Activated naive CD4-positive, alpha-beta T cell treated with Interleukin-2 at 50 U/mL for 16 hours (primary cell): ENCODE measurements around the gene ARSD.
"Not testable (repeated sequence)": the region's sequence is repeated elsewhere in the genome, so short reads cannot be mapped to it uniquely, and the experiment has no call there.

Experiments
- DNase-seq: peaks from one replicate; pipeline ENCODE4 v3.0.0-alpha.2; 2020

ARSD gene

GRCh38 chrX:2890536-2891460 lies 38.3 kb downstream of the ARSD start:
- not testable (repeated sequence) for DNase-seq

DNA sequence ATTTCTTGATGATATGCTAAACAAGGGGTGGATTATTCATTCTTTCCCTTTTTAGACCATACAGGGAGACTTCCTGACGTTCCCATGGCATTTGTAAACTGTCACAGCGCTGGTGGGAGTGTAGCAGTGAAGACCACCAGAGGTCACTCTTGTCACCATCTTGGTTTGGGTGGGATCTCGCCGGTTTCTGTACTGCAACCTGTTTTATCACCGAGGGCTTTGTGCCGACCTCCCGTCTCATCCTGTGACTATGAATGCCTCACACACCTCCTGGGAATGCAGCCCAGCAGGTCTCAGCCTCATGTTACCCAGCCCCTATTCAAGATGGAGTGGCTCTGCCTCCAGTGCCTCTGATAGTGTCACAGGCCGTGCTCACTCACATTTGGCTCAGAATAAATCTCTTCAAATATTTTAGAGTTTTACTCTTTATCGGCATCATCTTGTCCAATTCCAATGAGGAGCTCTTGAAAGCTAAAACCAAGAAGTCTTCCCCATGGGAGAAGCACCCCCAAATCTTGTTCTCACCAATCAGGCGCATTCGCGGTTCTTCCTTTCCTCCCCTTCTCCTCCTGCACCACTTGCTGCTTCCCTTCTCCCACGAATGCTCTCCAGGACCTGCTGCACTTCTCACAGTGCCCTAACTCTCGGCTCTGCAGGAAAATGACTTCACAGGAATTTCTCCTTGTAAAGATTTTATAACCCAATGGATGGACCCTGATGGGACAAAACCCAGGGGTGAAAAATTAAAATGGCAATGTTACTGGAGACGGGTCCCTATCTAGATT lies 39.2 kb downstream of the ARSD start:
- DNase-seq, result not testable (repeated sequence)

DNA sequence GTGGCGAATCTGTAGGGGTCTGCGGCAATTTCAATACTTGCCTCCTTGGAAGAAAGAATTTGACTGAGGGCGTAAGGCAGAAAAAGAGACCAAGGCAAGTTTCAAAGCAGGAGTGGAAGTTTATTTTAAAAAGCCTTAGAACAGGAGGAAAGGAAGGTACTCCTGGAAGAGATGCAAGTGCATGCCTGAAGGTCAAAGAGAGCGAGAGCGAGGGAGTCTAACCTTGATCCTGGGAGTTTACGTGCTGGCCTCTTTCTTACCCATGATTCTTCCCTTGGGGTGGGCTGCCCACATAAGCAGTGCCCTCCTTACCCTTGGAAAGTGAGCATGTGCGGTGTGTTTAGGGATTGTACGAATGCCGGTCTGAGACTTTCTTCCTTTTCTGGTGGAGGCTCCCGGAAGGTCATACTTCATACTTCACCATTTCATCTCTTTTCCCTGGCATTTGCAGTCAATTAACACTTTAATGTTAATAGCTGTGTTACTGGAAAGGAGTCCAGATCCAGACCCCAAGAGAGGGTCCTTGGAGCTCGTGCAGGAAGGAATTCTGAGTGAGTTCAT lies 40.0 kb downstream of the ARSD start:
- no peak for DNase-seq

DNA sequence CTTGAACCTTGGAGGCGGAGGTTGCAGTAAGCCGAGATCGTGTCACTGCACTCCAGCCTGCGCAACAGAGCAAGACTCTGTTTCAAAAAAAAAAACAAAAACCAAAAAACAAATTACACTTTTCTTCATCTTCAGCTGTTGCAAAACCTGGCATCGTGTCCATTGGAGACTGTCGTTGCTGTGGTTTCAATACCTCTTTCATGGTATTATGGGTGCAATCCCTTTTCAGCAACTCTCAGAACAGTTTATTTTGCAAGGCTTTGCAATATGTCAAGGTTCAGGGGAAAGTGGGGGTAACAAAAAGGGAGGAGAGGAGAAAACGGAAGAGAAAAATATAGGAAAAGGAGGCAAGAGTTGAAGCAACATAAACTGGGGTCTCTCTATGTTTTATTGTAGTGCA lies 40.8 kb downstream of the ARSD start:
- no peak for DNase-seq

- no peak for DNase-seq
Observed at GRCh38 chrX:2883770-2884169, 45.4 kb downstream of the ARSD start.

DNA sequence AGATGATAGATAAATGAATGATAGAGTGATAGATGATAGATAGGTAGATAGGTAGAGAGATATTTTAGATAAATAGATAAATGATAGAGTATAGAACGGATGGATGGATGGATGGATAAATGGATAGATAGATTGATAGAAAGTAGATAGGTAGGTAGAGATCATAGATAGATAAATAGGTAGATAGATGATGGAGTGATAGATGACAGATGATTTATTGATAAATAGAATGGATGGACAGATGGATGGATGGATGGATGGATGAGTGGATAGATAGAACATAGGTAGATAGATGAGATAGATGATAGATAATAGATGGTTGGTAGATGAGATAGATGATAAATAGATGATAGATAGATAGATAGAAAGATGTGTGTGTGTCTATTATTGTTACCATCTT lies 49.5 kb downstream of the ARSD start:
- no peak for DNase-seq

DNA sequence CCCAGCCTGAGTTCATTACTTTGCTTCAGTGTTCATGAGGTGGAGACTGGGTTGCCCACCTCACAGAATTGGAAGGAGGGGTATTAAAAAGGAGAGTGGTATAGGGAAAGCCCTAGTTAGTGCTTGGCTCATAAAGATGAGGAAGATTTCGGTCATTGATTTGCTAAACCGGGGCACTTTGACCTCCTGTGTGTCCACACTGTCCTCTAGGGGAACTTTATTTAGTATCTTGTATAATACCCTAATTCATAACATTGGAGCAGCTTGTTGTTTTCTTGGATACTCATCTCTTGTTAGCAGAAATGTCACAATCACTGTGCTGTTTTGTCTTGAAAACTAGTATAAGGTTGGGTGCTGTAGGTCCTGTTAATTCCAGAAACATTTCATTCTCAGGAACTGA lies 50.6 kb downstream of the ARSD start:
- DNase-seq, result no peak

DNA sequence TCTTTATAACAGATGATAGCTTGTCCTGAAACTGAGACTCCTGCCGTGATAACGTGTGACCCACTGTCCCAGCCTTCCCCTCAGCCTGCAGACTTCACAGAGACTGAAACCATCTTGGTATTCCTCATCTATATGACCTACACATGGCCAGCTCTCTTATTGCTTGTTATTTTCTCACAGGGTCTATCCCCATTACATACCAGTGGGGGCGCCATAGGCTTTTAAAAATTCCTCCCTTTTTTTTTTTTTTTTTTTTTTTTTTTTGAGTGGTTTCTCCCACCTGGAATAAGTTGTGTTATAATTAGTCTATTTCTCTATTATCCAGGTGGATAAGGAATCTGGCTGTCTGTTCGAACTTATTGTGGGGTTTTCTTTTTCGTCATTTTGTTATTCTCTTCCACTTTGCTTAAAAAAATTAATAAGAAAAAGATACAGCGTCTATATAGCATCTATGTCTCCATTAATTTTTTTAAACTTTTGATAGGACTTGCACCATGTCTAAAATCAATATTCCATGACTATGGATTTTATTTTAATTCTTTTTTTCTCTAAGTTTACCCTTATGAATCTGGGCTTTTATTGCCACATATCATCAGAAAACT lies 53.2 kb downstream of the ARSD start:
- DNase-seq, result no peak

- DNase-seq, result no peak
Observed at GRCh38 chrX:2875136-2875481, 54.0 kb downstream of the ARSD start.

GRCh38 chrX:2874222-2875135 lies 54.7 kb downstream of the ARSD start:
- DNase-seq, result no peak

GRCh38 chrX:2872671-2873277 lies 56.4 kb downstream of the ARSD start:
- no peak for DNase-seq

GRCh38 chrX:2871831-2872230 lies 57.3 kb downstream of the ARSD start:
- no peak for DNase-seq

DNA sequence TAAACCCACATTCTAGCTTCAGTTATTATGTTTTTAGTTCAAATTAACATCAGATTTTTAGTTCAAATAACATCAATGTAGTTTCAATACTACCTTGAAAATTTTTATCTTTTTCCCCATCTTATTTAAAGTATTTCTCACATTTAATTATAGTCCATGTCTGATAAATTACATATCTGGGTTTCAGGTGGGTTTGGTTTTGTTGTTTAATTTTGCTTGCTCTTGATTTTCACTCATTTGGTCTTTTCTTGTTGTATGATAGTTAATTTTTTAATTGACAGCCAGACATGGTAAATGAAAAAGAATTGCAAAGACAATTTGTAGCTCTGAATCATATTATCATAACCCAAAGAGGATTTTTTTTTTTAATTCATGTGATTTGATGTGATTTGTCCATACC lies 58.5 kb downstream of the ARSD start:
- DNase-seq, result no peak

DNA sequence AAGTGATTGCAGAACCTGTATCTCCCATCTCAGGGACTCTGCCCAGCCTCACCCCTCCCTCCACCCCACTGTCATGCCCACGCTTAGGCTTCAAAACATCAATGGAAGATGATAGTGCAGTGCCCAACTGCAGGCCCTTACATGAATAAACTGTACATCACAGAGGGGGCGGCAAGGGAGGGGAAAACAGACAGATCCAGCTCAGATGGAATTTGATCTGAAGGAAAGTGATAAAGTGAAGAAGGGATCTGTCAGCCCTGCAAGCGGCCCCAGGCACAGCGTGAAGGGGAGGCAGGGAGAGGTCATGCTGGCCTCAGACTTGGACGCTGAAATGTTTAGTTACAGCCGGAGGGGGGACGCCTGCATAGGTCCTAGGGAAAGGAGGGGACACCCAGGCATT lies 61.9 kb downstream of the ARSD start:
- DNase-seq, result no peak

GRCh38 chrX:2863646-2864045 lies 65.5 kb downstream of the ARSD start:
- DNase-seq, result no peak

- DNase-seq, result no peak
Observed at GRCh38 chrX:2862404-2862803, 66.7 kb downstream of the ARSD start.

GRCh38 chrX:2859197-2859797 lies 69.8 kb downstream of the ARSD start:
- no peak for DNase-seq

DNA sequence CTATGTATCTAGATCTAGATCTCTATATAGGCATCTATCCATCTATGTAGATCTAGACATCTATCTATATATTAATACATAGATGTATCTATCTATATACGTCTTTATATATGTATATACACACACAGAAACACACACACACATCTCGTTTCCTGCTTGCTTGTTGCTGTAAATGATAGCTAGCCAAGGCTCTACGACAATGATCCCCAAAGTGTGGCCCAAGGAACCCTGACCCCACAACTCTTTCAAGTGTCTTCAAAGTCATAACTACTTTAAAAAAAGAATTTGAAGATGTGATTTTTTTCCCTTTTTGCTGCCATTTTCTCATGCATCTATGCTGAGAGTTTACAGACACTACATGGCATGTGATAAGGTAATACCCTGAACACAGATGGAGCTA lies 71.6 kb downstream of the ARSD start:
- DNase-seq, result no peak

DNA sequence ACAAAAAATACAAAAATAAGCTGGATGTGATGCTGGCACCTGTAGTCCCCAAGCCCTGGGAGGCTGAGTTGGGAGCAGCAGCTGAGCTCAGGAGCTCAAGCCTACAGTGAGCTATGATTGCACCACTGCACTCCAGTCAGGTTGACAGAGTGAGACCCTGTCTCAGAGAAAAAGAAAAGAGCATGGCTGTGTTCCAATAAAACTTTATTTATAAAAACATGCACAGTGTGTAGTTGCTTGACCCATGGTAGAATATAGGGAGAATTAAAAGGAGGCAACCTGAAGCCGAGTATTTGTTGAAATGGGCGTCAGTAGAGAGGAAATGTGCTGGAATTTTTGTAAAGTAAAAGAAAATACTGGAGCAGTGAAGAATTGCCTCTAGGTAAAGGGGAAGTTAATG lies 73.4 kb downstream of the ARSD start:
- no peak for DNase-seq

DNA sequence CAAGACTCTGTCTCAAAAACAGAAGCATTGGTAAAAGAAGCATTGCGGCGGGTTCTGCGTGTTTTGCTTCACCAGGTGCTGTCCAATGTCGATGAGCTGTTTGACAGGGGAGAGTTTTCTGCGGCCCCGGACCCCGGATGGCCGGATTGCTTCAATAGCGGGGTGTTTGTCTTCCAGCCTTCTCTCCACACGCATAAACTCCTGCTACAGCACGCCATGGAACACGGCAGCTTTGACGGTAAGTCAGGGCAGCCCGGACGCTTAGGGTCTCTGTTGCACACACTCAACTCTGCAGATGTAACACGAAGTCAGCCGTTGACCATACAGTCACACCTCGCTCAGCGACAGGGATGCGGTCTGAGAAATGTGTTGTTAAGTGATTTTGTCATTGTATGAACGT lies 74.2 kb downstream of the ARSD start:
- DNase-seq, result no peak
